Measurements from ENCODE around the gene CAMK2A.
"Not testable (repeated sequence)": the region's sequence is repeated elsewhere in the genome, so short reads cannot be mapped to it uniquely, and the experiment has no call there.

The CAMK2A gene

DNA sequence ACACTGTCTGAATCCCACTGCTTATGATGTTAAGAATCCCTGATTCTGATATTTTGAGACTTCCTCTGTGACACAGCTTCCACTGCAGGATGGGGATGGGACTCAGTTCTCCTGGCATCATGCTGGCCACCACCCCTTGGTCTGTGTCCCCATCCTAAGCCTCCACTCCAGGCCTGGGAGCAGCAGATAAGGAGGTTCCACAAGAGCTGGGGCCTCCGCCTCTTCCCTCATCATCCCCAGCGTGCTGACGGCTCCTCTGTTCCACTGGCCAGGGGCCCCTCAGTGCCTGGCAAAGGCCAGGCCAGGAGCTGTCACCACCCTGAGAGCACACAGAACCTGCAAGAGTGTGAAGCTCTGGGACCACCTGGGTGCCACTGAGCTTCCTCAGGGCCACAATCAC, 40.6 kb downstream of the CAMK2A start (continued):
- TF ChIP-seq HOXD13 (CRISPR knock-in tag; IDR thresholded peaks at IDR 0.05; ENCODE audit: borderline replicate concordance) = no peak
- TF ChIP-seq, protein P1, sequence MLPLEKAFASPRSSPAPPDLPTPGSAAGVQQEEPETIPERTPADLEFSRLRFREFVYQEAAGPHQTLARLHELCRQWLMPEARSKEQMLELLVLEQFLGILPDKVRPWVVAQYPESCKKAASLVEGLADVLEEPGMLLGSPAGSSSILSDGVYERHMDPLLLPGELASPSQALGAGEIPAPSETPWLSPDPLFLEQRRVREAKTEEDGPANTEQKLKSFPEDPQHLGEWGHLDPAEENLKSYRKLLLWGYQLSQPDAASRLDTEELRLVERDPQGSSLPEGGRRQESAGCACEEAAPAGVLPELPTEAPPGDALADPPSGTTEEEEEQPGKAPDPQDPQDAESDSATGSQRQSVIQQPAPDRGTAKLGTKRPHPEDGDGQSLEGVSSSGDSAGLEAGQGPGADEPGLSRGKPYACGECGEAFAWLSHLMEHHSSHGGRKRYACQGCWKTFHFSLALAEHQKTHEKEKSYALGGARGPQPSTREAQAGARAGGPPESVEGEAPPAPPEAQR (tag by site-specific recombination; IDR thresholded peaks at IDR 0.05) = no peak
- no peak for TF ChIP-seq KLF1 (tag by site-specific recombination; IDR thresholded peaks at IDR 0.05)
- no peak for TF ChIP-seq ZNF394 (tag by site-specific recombination; IDR thresholded peaks at IDR 0.05; ENCODE audit: borderline replicate concordance)
- no peak for TF ChIP-seq PRDM1 (tag by site-specific recombination; IDR thresholded peaks at IDR 0.05)
- no peak for TF ChIP-seq ZNF311 (tag by site-specific recombination; IDR thresholded peaks at IDR 0.05; ENCODE audit: borderline replicate concordance)
- no peak for TF ChIP-seq ZNF184 (tag by site-specific recombination; IDR thresholded peaks at IDR 0.05)
- TF ChIP-seq ZNF707 (tag by site-specific recombination; IDR thresholded peaks at IDR 0.05) = no peak
- no peak for TF ChIP-seq KLF7 (tag by site-specific recombination; IDR thresholded peaks at IDR 0.05; ENCODE audit: borderline replicate concordance)

DNA sequence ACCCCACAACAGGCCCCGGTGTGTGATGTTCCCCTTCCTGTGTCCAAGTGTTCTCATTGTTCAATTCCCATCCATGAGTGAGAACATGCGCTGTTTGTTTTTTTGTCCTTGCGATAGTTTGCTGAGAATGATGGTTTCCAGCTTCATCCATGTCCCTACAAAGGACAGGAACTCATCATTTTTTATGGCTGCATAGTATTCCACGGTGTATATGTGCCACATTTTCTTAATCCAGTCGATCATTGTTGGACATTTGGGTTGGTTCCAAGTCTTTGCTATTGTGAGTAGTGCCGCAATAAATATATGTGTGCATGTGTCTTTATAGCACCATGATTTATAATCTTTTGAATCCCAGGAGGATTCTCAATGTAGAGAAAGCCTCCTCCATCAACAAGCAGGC, 41.1 kb downstream of the CAMK2A start:
- H3K36me3 ChIP-seq (ENCODE audit: control insufficient read depth in 2 of 2, insufficient read depth in 1 of 2, low read length in 2 of 2); H3K9me3 ChIP-seq (ENCODE audit: control insufficient read depth, insufficient read depth, low read depth, low read length); POLR2A ChIA-PET; H3K4me1 ChIP-seq (ENCODE audit: control insufficient read depth, insufficient read depth, low read length); H3K27ac ChIP-seq (ENCODE audit: extremely low read depth, low read depth, low read length); H3K4me3 ChIP-seq (ENCODE audit: low read depth, low read length): not testable (repeated sequence)
- peak; percentile 98 for TF ChIP-seq ZNF146 (tag by site-specific recombination; IDR thresholded peaks at IDR 0.05)
- CTCF ChIA-PET = interaction anchor here (0.6 kb wide), 1 partner anchor 257 kb away, joined by 3 read pairs; no protein-coding TSS in a partner anchor

DNA sequence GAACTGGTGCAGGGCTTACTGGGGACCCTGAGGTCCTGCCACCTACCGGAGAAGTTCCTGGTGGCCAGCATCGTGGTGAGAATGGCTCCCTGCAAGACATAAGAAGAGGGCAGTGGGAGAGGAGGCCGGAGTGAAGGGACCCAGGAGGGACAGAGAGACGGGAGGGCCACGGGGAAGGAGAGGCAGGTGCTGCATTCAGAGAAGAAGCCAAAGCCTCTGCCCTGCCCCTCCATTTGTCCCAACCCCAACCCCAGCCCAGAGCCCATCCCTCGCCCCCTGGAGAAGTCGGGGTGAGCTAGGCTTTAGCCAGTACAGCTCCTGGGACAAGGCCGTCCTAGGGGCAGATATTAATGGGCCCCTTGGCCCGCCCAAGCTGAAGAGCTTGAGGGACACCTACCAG, 41.8 kb downstream of the CAMK2A start:
- H3K4me3 ChIP-seq (ENCODE audit: low read depth, low read length) = no peak overlapping the region
- H3K36me3 ChIP-seq (ENCODE audit: control insufficient read depth in 2 of 2, insufficient read depth in 1 of 2, low read length in 2 of 2) = no peaks in the 10 kb centered on the region
- no peak overlapping the region for H3K27ac ChIP-seq (ENCODE audit: extremely low read depth, low read depth, low read length)
- CTCF ChIA-PET = no interaction called here
- POLR2A ChIA-PET = no interaction called here
- no peaks in the 10 kb centered on the region for H3K4me1 ChIP-seq (ENCODE audit: control insufficient read depth, insufficient read depth, low read length)
- no peak for TF ChIP-seq ZNF354C (tag by site-specific recombination; IDR thresholded peaks at IDR 0.05; ENCODE audit: borderline replicate concordance, low read depth)
- no peak for TF ChIP-seq ZNF16 (tag by site-specific recombination; IDR thresholded peaks at IDR 0.05; ENCODE audit: low read depth)
- no peak for TF ChIP-seq ZBTB49 (tag by site-specific recombination; IDR thresholded peaks at IDR 0.05; ENCODE audit: low read depth)
- no peaks in the 10 kb centered on the region for H3K9me3 ChIP-seq (ENCODE audit: control insufficient read depth, insufficient read depth, low read depth, low read length)

DNA sequence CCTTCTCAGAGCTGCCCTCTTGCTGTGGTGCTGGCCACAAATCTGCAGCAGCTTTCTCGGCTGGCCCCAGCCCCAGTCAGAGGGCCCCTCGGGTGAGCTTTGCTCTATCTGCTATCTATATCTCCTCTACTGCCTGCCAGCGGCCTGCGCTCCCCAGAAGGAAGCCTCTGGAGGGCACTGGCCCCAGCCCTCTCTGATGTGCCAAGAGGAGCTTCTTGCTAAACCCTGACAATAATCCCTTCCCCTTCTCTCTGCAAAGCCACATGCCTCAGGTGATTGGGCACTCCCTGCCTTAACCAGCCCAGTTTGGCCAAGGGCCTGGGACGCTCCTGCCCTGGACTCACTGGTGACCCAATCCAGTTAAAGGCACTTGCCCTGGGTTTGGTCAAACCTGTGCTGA, 42.7 kb downstream of the CAMK2A start:
- Histone ChIP-seq H3K36me3 (ENCODE audit: control insufficient read depth in 2 of 2, insufficient read depth in 1 of 2, low read length in 2 of 2) (no peaks in the 10 kb centered on the region), H3K27ac (ENCODE audit: extremely low read depth, low read depth, low read length) (no peak overlapping the region), H3K4me3 (ENCODE audit: low read depth, low read length) (no peak overlapping the region), H3K9me3 (ENCODE audit: control insufficient read depth, insufficient read depth, low read depth, low read length) (no peaks in the 10 kb centered on the region), H3K4me1 (ENCODE audit: control insufficient read depth, insufficient read depth, low read length) (no peaks in the 10 kb centered on the region)
- ChIA-PET CTCF (interaction anchor here (0.8 to 1.4 kb wide), 4 partner anchors 8 to 628 kb away, joined by 3 to 4 read pairs (median 3); no protein-coding TSS in a partner anchor), POLR2A (no interaction called here)
- TF ChIP-seq ZNF548 (tag by site-specific recombination; IDR thresholded peaks at IDR 0.05) (no peak), ZNF138 (tag by site-specific recombination; IDR thresholded peaks at IDR 0.05; ENCODE audit: borderline replicate concordance) (no peak), HOXC10 (CRISPR knock-in tag; IDR thresholded peaks at IDR 0.05) (no peak), ZNF211 (tag by site-specific recombination; IDR thresholded peaks at IDR 0.05; ENCODE audit: low read depth) (no peak), ZNF324 (tag by site-specific recombination; IDR thresholded peaks at IDR 0.05) (no peak), ZNF473 (tag by site-specific recombination; IDR thresholded peaks at IDR 0.05) (no peak), ZBTB17 (tag by site-specific recombination; IDR thresholded peaks at IDR 0.05) (no peak), GFI1B (tag by site-specific recombination; IDR thresholded peaks at IDR 0.05) (no peak), GLI4 (tag by site-specific recombination; IDR thresholded peaks at IDR 0.05) (no peak), SP7 (tag by site-specific recombination; IDR thresholded peaks at IDR 0.05) (no peak), ZNF274 (IDR thresholded peaks at IDR 0.05; ENCODE audit: low read length) (no peak), ZNF274 (tag by site-specific recombination; IDR thresholded peaks at IDR 0.05; ENCODE audit: borderline replicate concordance) (no peak)

Measured in HEK293 (cell line).